ENCODE results near the gene SLC22A7.

- TF ChIP-seq, protein P1, sequence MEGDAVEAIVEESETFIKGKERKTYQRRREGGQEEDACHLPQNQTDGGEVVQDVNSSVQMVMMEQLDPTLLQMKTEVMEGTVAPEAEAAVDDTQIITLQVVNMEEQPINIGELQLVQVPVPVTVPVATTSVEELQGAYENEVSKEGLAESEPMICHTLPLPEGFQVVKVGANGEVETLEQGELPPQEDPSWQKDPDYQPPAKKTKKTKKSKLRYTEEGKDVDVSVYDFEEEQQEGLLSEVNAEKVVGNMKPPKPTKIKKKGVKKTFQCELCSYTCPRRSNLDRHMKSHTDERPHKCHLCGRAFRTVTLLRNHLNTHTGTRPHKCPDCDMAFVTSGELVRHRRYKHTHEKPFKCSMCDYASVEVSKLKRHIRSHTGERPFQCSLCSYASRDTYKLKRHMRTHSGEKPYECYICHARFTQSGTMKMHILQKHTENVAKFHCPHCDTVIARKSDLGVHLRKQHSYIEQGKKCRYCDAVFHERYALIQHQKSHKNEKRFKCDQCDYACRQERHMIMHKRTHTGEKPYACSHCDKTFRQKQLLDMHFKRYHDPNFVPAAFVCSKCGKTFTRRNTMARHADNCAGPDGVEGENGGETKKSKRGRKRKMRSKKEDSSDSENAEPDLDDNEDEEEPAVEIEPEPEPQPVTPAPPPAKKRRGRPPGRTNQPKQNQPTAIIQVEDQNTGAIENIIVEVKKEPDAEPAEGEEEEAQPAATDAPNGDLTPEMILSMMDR (IDR thresholded peaks at IDR 0.05): no peak
- TF ChIP-seq EP300 (IDR thresholded peaks at IDR 0.05) (no peak), POLR2A (IDR thresholded peaks at IDR 0.05) (no peak)
These were observed 40.2 kb downstream of the SLC22A7 start for GRCh38 chr6:43338243-43338642.

Data from sigmoid colon (tissue), 4 donors.